ENCODE measurements around the gene SPATA16.

SPATA16 gene

DNA sequence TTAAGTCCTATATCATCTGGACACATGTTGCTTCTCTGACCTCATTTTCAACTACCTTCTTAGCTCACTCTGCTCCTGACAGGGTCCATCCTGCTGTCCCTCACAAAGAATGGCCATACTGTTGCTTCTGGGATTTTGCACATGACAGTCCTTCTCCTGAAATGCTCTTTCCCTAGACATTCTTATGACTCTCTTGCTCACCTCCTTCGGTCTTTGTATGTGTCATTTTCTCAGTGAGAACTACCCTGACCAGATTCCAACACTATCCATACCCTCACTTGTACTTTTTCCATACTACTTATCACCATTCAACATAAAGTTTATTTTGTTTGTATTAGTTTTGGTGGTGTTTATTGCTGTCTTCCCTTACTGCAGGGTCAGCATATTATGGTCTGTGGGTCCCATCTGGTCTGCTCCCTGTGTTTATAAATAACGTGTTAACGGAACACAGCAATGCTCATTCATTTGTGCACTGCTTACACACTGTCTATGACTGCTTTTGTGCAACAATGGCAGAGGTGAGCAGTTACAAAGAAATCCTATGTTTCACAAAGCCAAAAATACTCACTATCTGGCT lies 159.5 kb downstream of the SPATA16 start:
- no peak for DNase-seq (ENCODE audit: low read depth)
- no peak overlapping the region for H3K4me3 ChIP-seq (replicated peaks; ENCODE audit: low read depth, low read length)
- TF ChIP-seq, protein P1, sequence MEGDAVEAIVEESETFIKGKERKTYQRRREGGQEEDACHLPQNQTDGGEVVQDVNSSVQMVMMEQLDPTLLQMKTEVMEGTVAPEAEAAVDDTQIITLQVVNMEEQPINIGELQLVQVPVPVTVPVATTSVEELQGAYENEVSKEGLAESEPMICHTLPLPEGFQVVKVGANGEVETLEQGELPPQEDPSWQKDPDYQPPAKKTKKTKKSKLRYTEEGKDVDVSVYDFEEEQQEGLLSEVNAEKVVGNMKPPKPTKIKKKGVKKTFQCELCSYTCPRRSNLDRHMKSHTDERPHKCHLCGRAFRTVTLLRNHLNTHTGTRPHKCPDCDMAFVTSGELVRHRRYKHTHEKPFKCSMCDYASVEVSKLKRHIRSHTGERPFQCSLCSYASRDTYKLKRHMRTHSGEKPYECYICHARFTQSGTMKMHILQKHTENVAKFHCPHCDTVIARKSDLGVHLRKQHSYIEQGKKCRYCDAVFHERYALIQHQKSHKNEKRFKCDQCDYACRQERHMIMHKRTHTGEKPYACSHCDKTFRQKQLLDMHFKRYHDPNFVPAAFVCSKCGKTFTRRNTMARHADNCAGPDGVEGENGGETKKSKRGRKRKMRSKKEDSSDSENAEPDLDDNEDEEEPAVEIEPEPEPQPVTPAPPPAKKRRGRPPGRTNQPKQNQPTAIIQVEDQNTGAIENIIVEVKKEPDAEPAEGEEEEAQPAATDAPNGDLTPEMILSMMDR (IDR thresholded peaks at IDR 0.05; ENCODE audit: low read length, missing control alignments), result no peak

DNA sequence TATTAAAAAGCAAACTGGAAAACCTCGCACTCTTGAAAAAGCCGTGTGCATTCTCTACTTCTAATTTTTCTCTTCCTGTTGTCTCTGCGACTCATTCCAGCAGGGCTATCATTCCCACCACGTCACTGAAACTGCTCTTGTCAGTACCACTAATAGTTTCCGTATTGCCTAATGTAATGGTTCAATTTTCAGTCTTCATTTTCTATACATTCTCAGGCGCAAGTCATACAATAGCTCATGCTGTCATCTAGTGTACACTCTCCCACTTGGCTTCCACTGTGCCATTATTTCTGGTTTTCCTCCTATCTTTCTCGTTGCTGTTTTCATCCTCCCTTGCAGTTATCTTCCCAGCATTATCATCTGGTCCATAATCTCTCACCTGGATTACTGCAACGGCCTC lies 160.2 kb downstream of the SPATA16 start:
- H3K4me3 ChIP-seq (replicated peaks; ENCODE audit: low read depth, low read length), result no peak overlapping the region
- TF ChIP-seq, protein P1 (IDR thresholded peaks at IDR 0.05; ENCODE audit: low read length, missing control alignments), result peak; percentile 17
- DNase-seq (ENCODE audit: low read depth), result peak; percentile 57

DNA sequence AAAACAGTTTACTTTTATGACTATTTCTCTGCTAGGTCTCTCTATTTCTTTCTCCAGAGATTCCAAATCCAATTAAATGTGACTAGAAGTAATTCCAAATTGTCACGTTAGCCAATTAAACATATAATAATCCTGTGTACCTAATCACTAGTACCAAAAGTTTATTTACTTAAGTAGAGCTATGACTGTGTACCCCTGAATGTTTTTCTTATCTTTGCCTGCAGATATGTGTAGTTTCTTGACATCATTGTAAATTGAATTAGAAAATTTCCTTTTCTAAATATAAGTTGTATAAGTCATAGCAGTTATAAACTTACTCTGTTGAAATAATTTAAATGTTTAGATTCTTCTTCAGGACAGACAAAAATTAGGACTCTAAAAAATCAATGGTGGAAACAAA lies 163.3 kb downstream of the SPATA16 start:
- TF ChIP-seq, protein P1 (IDR thresholded peaks at IDR 0.05; ENCODE audit: low read length, missing control alignments), result no peak
- no peak overlapping the region for H3K4me3 ChIP-seq (replicated peaks; ENCODE audit: low read depth, low read length)
- DNase-seq (ENCODE audit: low read depth), result no peak

DNA sequence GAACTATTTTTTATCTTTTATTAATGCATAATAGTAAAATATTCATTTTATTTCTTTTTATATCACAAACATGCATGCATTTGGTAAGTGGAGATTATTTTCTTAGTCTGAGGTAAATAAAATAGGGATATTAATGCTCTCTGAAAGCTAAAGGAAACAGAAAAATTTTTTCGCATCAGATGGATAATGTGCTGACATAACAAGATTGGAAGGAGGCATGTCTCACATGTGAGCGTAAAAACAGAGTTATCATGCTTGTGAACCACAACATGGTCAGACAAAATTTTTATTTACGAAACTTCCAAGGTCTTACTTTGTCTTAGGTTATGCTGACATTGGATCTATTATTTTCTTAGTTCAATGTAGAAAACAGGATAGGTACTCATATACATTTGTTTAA lies 166.1 kb downstream of the SPATA16 start:
- H3K4me3 ChIP-seq (replicated peaks; ENCODE audit: low read depth, low read length), result no peak overlapping the region
- no peak for DNase-seq (ENCODE audit: low read depth)
- TF ChIP-seq, protein P1 (IDR thresholded peaks at IDR 0.05; ENCODE audit: low read length, missing control alignments), result no peak

DNA sequence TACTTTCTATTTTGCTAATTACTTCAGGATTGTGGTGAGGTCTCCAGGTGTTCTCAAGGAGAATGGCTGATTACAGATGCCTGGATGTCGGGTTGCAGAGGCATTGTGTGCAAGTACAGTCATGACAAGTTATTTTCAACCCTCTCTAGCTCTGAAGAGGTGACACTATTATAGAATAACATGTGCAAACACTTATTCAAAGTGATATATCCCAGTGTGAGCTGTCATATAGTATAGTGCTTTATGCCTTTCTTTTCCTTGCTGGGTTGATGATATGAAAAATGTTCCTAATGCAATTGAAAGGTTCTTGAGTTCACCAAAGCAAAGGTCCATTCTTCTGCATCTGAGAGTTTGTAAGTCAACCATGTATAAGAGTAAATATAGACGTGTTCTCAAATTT lies 167.2 kb downstream of the SPATA16 start:
- TF ChIP-seq, protein P1 (IDR thresholded peaks at IDR 0.05; ENCODE audit: low read length, missing control alignments), result no peak
- no peak overlapping the region for H3K4me3 ChIP-seq (replicated peaks; ENCODE audit: low read depth, low read length)
- no peak for DNase-seq (ENCODE audit: low read depth)

DNA sequence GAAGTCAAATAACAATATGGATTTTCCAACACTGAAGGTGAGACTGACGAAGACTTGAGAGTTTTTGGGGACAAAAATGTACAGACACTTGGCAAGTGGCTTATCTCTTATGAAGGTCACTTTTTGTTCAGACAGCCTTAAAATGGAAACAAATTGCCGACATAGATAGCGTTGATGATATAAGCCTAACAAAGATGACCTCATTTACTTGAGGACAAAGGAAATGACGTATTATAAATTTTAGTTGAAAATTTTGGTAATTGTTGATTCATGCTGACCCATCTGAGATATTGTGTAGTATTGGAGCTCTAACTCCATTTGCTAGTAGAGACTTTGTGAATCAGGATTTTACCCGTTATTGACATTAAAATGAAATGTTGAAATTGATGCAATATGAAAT lies 168.3 kb downstream of the SPATA16 start:
- TF ChIP-seq, protein P1 (IDR thresholded peaks at IDR 0.05; ENCODE audit: low read length, missing control alignments), result no peak
- no peak for DNase-seq (ENCODE audit: low read depth)

DNA sequence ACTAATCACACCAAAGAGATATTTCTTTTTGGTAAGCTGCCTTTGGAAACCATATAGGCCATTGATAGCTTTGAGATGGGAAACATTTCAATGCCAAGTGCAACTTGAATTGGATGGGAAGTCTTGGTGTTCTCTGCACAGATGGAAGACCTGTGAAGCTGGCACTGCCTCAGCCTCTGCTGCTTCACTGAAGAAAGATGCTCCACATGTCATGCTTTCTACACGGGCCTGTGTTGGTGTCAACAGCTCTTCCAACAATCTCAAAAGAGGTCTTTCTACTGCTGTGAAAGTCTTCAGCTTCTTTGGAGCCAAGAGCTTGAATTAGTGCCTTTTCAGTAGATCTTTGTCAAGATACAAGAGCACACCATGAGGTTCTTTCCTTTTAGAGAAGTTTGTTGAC lies 169.0 kb downstream of the SPATA16 start:
- TF ChIP-seq, protein P1 (IDR thresholded peaks at IDR 0.05; ENCODE audit: low read length, missing control alignments), result no peak

More for the DNA sequence above, 168.3 kb downstream of the SPATA16 start:
- H3K4me3 ChIP-seq (replicated peaks; ENCODE audit: low read depth, low read length), result no peak overlapping the region

More for the DNA sequence above, 169.0 kb downstream of the SPATA16 start:
- no peak overlapping the region for H3K4me3 ChIP-seq (replicated peaks; ENCODE audit: low read depth, low read length)
- no peak for DNase-seq (ENCODE audit: low read depth)

Measured in fibroblast of pulmonary artery (primary cell).